ENCODE data around the gene IGFBP2.

The IGFBP2 gene

DNA sequence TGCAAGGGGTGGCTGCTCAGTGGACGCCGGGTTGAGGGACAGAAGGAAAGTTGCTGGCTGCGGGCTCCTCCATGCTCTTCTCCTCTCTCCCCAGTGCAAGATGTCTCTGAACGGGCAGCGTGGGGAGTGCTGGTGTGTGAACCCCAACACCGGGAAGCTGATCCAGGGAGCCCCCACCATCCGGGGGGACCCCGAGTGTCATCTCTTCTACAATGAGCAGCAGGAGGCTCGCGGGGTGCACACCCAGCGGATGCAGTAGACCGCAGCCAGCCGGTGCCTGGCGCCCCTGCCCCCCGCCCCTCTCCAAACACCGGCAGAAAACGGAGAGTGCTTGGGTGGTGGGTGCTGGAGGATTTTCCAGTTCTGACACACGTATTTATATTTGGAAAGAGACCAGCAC, 30.6 kb downstream of the IGFBP2 start:
- no peak for DNase-seq (ENCODE audit: low spot score)

DNA sequence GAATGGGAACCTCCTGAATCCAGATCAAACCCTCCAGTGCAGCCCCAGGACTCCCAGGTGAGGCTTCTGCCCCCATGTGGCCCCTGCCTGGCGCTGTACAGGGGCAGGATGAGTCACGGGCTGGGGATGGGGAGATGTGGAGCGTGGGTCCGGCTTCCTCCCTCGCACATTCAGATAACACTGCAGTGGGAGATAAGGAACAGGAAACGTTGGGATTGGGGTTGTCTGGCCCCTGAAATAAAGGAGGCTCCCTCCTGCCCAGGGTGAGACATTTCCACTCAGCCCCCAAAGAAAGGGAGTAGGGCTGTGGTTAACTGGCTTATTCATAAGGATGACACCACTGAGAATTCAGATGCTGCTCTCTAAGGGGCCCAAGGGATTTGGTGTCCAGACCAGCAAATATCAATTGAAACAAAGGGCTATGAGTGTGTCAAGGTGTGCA, 31.4 kb downstream of the IGFBP2 start:
- no peak for DNase-seq (ENCODE audit: low spot score)

DNA sequence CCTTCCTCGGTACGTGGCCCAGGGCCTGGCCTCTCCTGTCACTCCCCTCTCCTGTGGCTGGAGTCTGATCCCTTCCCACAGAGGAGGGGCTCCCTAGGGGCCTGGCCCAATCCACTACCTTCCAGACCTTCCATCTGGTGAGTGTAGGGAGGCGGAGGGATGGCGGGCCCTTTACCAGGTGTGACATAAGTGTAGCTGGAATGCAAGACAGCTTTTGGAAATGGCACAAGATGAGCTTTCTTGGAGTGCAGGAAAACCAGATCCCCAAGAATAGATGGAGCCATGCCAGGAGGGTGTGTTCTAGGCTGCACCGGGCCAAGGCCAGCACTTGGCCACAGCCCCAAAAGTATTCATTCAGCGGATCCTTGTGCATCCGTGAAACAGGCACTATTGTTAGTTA, 32.0 kb downstream of the IGFBP2 start:
- DNase-seq (ENCODE audit: low spot score) = no peak

DNA sequence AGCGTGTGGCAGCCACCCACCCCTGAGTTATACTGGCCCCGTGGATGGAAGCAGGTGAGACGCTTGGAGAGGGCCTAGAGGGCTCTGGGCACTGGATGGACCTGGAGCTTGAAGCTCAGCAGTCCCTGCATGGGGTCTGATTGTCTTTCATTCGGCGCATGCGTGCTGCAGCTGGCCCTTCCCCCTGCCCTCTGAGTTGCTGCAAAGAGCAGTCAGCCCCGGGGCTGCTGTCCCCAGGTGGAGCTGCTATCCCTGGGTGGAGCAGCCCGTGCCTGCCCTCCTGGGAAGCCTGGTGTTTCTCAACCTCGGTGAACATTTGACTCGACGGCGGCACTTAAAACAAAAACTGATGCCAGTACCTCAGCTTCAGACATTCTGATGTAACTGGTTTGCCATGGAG, 32.5 kb downstream of the IGFBP2 start:
- DNase-seq (ENCODE audit: low spot score) = no peak

GRCh38 chr2:216666461-216667233, 33.4 kb downstream of the IGFBP2 start:
- DNase-seq (ENCODE audit: low spot score) = peak; percentile 73

DNA sequence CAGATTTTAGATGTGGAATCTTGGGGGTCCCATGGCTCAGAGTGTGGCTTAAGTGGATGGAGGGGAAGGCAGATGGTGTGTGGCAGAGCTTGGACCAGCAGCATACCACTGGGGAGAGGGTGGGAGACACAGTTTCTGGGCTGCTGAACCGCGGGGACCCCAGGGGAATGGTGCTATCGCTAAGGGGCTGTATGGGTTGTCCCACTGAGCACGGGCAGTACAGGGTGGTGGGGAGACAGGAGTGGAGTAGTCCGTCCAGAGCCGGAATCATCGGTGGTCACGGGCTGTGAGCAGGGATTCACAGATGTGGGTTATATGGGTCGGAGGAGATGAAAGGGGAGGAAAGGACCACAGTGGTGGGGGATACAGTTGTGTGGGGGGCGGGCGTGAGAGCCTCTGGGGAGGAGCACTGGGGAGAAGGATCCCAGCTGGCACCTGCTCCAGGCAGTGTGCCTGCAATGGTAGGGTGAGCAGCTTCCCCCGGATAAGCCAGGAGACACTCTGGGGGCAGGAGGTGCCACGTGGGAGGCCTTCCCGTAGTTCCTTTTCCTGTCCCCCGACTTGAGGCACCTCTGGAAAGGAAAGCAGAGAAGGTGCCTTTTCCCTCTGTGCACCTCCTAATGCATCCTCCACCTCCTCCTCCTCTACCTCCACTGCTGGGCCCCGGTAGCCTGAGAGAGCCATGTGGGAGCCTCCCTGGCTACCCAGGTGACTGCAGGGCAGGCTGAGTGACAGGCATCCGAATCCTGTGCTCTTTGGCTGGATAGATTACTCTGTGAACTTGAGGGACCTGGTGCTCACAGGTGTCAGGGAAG, 37.3 kb downstream of the IGFBP2 start:
- no peak for DNase-seq (ENCODE audit: low spot score)

DNA sequence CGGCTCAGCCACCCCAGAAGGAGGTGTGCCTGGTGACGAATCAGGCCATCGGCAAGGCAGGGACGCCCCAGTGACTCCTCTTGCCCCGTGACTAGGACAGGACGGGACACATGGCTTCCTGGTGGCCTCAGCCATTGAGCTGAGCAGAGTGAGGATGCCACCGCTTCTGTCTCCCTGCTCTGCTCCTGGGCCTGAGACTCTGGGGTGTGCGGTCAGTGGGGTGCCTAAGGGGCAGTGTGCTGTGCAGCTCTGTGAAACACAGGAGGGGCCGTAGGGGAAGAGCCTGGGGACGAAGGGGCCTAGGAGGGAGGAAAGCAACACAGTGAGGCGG, 37.8 kb downstream of the IGFBP2 start:
- DNase-seq (ENCODE audit: low spot score) = no peak

GRCh38 chr2:216671791-216672343, 38.6 kb downstream of the IGFBP2 start:
- DNase-seq (ENCODE audit: low spot score) = no peak

- no peak for DNase-seq (ENCODE audit: low spot score)
Measured at GRCh38 chr2:216672466-216672865, 39.2 kb downstream of the IGFBP2 start.

GRCh38 chr2:216673021-216673420, 39.8 kb downstream of the IGFBP2 start:
- no peak for DNase-seq (ENCODE audit: low spot score)

GRCh38 chr2:216673609-216674008, 40.4 kb downstream of the IGFBP2 start:
- DNase-seq (ENCODE audit: low spot score) = no peak

DNA sequence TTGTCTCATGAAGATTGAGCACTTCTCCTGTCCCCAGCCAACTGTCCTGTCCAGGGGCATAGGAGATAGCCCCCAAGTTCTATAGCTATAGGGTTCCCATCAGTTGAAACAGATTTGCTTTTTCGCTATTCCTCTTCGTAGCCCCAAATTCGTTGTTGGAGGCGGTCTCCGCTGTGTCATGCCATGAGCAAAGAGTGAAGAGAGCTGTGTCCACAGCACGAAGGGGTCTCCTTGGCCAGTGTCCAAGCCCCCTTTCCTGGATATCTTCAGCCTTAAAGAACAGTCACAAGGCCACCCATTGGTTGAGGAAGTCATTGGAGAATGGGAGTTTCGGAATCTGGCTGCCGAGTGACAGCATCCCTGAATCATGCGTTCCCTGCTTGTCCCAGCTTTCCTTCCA, 41.2 kb downstream of the IGFBP2 start:
- DNase-seq (ENCODE audit: low spot score) = no peak

DNA sequence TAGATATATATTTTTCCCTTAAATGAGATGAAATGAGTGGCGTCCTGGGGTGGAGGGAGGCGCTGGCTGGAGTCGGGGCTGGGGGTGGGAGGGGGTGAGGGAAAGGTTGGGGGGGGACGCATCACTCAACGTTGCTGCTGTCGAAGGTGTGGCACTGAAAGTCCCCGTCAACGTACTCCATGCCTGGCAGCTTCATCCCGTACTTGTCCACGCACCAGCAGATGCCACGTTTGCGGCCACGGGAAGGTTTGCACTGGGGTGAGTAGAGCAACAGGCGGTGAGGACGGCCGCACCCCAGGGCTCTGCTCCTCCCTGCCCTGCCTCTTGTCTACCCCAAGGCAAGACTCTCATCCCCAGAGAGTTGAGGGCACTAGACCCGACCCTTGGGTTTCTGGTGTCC, 43.4 kb downstream of the IGFBP2 start:
- no peak for DNase-seq (ENCODE audit: low spot score)

GRCh38 chr2:216677439-216678097, 44.3 kb downstream of the IGFBP2 start:
- DNase-seq (ENCODE audit: low spot score) = no peak

DNA sequence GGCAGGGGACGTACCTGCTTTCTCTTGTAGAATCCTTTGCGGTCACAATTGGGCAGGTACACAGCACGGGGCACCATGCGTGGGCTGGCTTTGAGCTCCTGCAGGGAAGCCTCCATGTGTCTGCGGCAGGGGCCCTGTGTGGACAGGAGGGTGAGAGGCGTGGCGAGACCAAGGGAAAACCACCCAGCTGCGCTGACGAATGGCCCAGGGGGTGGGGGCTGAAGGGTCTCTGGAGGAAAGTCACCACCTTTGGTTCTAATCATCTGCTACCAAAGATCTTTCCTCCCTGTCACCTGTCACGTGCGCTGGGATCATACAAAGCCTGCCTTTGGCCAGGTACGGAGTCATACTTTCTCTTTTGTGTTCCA, 44.9 kb downstream of the IGFBP2 start:
- DNase-seq (ENCODE audit: low spot score) = no peak

- DNase-seq (ENCODE audit: low spot score) = no peak
Measured at GRCh38 chr2:216678813-216679657, 45.8 kb downstream of the IGFBP2 start.

DNA sequence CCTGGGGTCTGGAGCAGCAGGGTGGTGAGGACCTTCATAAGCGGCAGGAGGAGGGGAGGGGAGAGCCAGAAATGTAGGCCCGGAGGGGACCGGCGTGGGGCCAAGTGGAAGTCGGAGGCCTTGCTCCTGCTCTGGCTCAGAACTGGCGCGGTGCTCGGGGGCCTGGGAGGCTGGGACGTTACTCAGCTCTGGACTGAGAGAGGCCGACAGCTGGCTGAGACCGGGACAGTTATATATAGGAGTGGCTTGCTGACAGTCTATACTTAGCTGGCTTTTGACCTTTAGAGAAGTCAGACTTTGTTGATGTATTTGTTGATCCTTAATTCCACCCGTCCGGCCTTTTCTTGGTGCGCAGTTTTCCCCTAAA, 46.4 kb downstream of the IGFBP2 start:
- no peak for DNase-seq (ENCODE audit: low spot score)

DNA sequence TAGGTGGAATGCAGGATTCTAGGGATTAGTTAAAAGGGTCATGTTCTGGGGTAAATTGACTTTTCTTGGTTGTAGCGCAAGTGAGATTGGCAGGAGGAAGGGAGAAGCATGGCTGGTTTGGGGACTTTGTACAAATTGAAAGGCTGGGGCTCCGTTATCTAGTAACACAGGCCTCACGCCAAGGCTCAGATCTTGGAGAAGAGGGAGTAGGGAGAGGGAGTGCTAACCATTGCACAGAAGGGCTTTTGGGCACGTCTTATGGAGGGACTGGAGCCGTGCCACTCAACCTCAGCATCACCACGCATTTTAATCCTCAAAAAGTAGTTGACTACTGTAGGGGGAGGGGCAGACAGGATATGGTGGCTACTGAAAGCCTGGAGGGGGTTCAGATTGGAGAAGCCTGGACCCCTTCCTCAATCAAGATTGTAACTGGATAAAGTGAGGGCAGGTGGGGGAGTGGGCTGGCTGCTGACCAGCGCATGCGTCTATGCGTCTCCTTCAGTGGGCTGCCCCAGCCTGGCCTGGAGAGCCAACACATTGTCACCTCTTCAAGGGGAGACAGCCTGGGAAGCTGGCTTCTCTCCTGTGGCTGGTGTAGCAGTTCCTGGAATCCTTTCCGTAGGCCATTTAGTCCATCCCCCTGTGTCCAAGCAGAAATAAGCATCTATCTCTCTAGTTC, 47.9 kb downstream of the IGFBP2 start:
- DNase-seq (ENCODE audit: low spot score) = no peak

- no peak for DNase-seq (ENCODE audit: low spot score)
Measured at GRCh38 chr2:216681683-216682082, 48.5 kb downstream of the IGFBP2 start.

DNA sequence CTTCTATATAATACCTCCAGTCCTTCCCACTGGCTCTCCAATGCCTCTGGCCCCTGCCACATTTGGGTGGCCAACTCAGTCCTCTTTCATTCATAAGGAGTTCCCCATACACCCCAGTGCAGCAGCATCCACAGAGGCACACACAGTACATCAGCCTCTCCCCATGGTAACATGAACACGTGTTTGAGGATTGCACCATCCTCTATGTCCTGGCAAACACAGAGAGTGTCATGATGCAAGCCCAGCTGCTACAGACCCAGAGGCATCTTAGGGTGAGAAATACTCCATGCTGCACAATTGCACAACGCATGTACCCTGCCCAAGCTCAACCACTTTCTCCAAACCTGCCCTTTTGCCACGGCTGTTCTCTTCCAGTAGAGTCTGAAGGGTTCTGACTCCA, 50.6 kb downstream of the IGFBP2 start:
- no peak for DNase-seq (ENCODE audit: low spot score)

DNA sequence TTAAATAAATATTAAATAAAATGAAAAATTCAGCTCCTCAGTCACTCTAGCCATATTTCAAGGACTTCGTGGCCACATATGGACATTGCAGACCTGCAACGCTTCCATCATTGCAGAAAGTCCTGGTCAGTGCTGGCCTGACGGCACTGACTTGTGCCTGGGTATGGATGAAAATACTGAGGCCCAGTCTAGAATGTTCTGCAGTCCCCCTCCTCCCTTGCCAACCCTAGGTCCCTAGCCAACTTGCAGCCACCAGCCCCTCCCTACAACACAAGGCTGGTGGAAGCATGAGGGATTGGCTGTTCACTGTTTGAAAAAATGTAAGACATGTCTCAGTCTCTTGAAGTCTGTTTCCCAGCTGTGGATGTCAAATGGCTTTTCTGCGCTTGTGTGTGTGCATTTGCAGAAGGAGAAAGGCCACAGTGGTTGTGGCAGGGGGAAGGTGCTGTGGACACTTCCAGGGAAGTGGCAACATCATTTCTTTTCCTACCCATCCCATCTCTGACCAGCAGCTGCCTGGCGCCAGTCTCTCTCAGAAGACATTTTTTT, 52.2 kb downstream of the IGFBP2 start:
- DNase-seq (ENCODE audit: low spot score) = no peak
